HEK293T (cell line): ENCODE measurements around the gene FIGLA.

Experiments used
- ARNT ChIP-seq: fragments of 450-650 bp; IDR thresholded peaks from 2 replicates; pipeline ENCODE4 v1.6.1; 2017; ENCODE audit warnings: mild to moderate bottlenecking
- BHLHE40 ChIP-seq: fragments of 450-650 bp; IDR thresholded peaks from 2 replicates; pipeline ENCODE4 v1.6.1; 2016; ENCODE audit warnings: mild to moderate bottlenecking, moderate library complexity, borderline replicate concordance
- CTBP1 ChIP-seq: fragments of 450-650 bp; IDR thresholded peaks from 2 replicates; pipeline ENCODE4 v1.6.1; 2016; ENCODE audit warnings: borderline replicate concordance
- ELF4 ChIP-seq: fragments of 450-650 bp; IDR thresholded peaks from 2 replicates; pipeline ENCODE4 v1.6.1; 2017; ENCODE audit warnings: antibody characterized with exemption
- FOXA1 ChIP-seq: fragments of 450-650 bp; IDR thresholded peaks from 2 replicates; pipeline ENCODE4 v1.6.1; 2016; ENCODE audit warnings: mild to moderate bottlenecking
- FOXK2 ChIP-seq: fragments of 450-650 bp; IDR thresholded peaks from 2 replicates; pipeline ENCODE4 v1.6.1; 2016; ENCODE audit warnings: mild to moderate bottlenecking
- FOXM1 ChIP-seq: fragments of 450-650 bp; IDR thresholded peaks from 2 replicates; pipeline ENCODE4 v1.6.1; 2017; ENCODE audit warnings: mild to moderate bottlenecking, borderline replicate concordance
- L3MBTL2 ChIP-seq: fragments of 450-650 bp; conservative IDR thresholded peaks from 2 replicates; pipeline ENCODE4 v1.6.1; 2016; ENCODE audit warnings: mild to moderate bottlenecking
- LEF1 ChIP-seq: fragments of 450-650 bp; IDR thresholded peaks from 2 replicates; pipeline ENCODE4 v1.6.1; 2017; ENCODE audit warnings: mild to moderate bottlenecking, borderline replicate concordance
- NFRKB ChIP-seq: fragments of 450-650 bp; IDR thresholded peaks from 2 replicates; pipeline ENCODE4 v1.6.1; 2016; ENCODE audit warnings: mild to moderate bottlenecking, moderate library complexity
- SP1 ChIP-seq: fragments of 450-650 bp; IDR thresholded peaks from 2 replicates; pipeline ENCODE4 v1.6.1; 2017
- SUZ12 ChIP-seq: fragments of 450-650 bp; IDR thresholded peaks from 2 replicates; pipeline ENCODE4 v1.6.1; 2016; ENCODE audit warnings: mild to moderate bottlenecking
- TARDBP ChIP-seq: fragments of 450-650 bp; IDR thresholded peaks from 2 replicates; pipeline ENCODE4 v1.6.1; 2016
- ZNF384 ChIP-seq: fragments of 450-650 bp; IDR thresholded peaks from 2 replicates; pipeline ENCODE4 v1.6.1; 2016

- TF ChIP-seq SUZ12 (no peak), SP1 (no peak), FOXM1 (no peak), ZNF384 (no peak), BHLHE40 (no peak), TARDBP (no peak), ELF4 (no peak), ARNT (no peak), FOXK2 (no peak), FOXA1 (no peak), LEF1 (no peak), NFRKB (no peak), CTBP1 (no peak), L3MBTL2 (no peak)
These were observed 37.4 kb downstream of the FIGLA start for GRCh38 chr2:70753031-70753430.
